Measurements from ENCODE around the gene KRT81. TPM values are rescaled to one million over a fixed set of nuclear protein-coding genes. Genes with fewer than 3 reads are reported as not detected.
A peak's percentile ranks its signal among the peaks of the same experiment; 100 is the strongest.

KRT81 gene
- total RNA-seq, 4 donors from 2014 or later, result not detected

DNA sequence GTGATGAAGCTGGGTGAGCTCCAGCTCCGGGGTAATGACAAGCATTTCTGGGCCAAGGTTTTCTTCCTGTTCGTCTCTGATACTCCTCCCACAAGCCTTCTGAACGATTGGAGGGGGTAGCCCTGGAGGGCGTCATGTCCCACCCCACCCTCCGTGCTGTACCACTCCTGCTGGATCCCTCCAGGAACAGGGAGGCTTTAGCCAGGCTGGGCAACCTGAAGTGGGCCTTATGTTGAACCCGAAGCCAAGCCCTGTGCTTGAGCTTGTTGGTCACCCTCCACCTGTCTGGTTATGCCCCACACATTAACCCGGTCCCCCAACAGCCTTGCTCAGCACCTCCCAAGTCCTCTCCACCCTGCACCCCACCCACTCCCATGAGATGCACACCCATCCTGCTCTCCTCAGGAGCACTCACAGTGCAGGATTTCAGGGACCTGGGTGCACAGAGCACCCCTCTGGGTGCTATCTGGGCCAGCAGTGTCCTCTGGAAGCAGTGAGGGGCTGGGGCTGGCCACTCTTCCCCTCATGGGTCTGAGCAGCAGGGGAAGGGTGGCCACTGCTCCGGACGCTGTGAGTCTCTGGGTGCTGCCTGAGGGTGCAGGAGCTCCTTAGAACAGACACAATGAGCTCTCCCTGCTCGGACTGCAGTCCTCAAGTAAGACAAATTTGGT lies 36.6 kb upstream of the KRT81 start:
- Histone ChIP-seq H3K27ac (no peak overlapping the region), H3K4me3 (no peak overlapping the region), H3K36me3 (no peaks in the 10 kb centered on the region), H3K27me3 (no peaks in the 10 kb centered on the region), H3K4me1 (no peaks in the 10 kb centered on the region), H3K9me3 (no peaks in the 10 kb centered on the region)
- no peak for DNase-seq
- TF ChIP-seq, protein P1, sequence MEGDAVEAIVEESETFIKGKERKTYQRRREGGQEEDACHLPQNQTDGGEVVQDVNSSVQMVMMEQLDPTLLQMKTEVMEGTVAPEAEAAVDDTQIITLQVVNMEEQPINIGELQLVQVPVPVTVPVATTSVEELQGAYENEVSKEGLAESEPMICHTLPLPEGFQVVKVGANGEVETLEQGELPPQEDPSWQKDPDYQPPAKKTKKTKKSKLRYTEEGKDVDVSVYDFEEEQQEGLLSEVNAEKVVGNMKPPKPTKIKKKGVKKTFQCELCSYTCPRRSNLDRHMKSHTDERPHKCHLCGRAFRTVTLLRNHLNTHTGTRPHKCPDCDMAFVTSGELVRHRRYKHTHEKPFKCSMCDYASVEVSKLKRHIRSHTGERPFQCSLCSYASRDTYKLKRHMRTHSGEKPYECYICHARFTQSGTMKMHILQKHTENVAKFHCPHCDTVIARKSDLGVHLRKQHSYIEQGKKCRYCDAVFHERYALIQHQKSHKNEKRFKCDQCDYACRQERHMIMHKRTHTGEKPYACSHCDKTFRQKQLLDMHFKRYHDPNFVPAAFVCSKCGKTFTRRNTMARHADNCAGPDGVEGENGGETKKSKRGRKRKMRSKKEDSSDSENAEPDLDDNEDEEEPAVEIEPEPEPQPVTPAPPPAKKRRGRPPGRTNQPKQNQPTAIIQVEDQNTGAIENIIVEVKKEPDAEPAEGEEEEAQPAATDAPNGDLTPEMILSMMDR (IDR thresholded peaks at IDR 0.05), result no peak
- no peak for TF ChIP-seq POLR2A (IDR thresholded peaks at IDR 0.05)
- intact Hi-C loops (cut with DNase I; ENCODE audit: low total_unique reads), result no loop called here

DNA sequence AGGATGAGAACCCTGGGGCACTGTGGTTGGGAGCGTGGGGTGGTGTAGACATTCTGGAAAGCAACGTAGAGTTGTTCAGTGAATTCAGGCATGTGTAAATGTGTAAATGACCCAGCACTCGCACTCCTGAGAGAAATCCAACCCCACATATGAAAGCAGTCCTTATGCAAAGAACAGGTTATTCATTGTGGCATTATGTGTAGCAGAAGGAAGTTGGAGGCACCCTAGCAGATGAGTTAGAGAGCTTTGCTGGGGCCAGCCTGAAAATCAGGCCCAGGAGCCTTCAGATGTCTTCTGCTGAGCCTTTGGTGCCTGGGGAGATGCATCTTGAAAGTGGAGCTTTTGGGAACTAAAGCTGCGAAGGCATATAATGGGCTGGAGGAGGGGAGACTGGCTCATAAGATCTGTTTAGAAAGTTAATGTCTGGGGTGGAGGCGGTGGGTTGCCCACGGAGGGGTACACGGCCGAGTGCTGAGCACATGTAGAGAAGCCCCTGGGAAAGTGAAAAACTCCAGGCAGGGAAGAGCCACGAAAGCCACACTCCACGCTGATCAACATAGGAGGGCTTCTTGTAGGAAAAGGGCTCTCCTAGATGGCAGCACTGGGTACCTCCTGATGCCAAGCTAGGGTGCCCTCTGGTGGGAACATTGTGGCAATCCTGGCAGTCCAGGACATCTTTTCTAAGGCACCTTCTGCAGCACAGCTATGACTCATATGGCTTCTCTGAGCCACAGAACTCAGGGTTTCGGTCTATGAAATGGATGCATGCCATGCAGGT lies 35.9 kb upstream of the KRT81 start:
- Histone ChIP-seq H3K4me3 (no peak overlapping the region), H3K36me3 (no peaks in the 10 kb centered on the region), H3K4me1 (no peaks in the 10 kb centered on the region), H3K27me3 (no peaks in the 10 kb centered on the region), H3K27ac (no peak overlapping the region), H3K9me3 (no peaks in the 10 kb centered on the region)
- DNase-seq, result peak; percentile 55 to 61
- no peak for TF ChIP-seq POLR2A (IDR thresholded peaks at IDR 0.05)
- TF ChIP-seq, protein P1 (IDR thresholded peaks at IDR 0.05), result peak; percentile 52 to 78 (median 60)
- intact Hi-C loops (cut with DNase I; ENCODE audit: low total_unique reads), result no loop called here

DNA sequence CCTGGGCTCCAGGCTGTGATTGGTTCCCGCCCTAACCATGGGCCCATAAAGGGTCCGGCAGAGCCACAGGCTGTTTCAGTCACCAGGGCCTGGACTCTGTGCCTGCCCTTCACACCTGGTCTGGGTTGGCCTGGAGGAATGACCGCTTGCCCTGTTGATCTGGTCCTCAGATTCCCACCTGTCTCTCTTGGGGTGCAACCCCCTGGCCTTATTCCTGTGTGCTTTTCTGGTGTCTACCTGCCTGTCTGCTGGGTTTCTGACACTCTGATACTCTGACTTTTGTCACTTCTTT lies 32.8 kb upstream of the KRT81 start:
- no peaks in the 10 kb centered on the region for H3K36me3 ChIP-seq
- no peaks in the 10 kb centered on the region for H3K9me3 ChIP-seq
- H3K27me3 ChIP-seq, result no peaks in the 10 kb centered on the region
- no peaks in the 10 kb centered on the region for H3K4me1 ChIP-seq
- no peak overlapping the region for H3K4me3 ChIP-seq
- intact Hi-C loops (cut with DNase I; ENCODE audit: low total_unique reads), result no loop called here
- no peak for DNase-seq
- H3K27ac ChIP-seq, result no peak overlapping the region
- TF ChIP-seq, protein P1 (IDR thresholded peaks at IDR 0.05), result no peak
- TF ChIP-seq POLR2A (IDR thresholded peaks at IDR 0.05), result no peak

GRCh38 chr12:52323416-52324152 lies 32.2 kb upstream of the KRT81 start:
- no peak for DNase-seq
- Histone ChIP-seq H3K4me1 (no peaks in the 10 kb centered on the region), H3K4me3 (no peak overlapping the region), H3K36me3 (no peaks in the 10 kb centered on the region), H3K27ac (no peak overlapping the region), H3K9me3 (no peaks in the 10 kb centered on the region), H3K27me3 (no peaks in the 10 kb centered on the region)
- intact Hi-C loops (cut with DNase I; ENCODE audit: low total_unique reads), result no loop called here
- TF ChIP-seq, protein P1 (IDR thresholded peaks at IDR 0.05), result no peak
- TF ChIP-seq POLR2A (IDR thresholded peaks at IDR 0.05), result no peak

DNA sequence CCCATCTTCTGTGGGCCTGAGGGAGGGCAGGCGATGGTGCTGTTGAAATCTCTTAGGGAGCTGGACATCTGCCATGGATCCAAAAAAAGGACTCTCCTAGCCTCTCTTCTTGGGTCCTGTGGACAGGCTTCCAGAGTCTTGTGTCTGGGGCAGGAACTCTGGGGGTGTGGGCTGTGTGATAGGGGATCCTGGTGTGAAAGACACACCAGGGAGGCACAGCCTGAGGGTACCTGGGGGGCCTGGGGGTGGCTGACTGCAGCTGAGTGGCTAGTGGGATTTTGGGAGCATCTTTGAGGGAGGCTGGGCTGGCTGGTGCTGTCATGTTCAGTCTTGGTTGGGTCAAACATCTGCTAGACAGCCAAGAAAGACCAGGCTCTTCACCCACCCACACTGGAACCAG lies 31.7 kb upstream of the KRT81 start:
- DNase-seq, result no peak
- intact Hi-C loops (cut with DNase I; ENCODE audit: low total_unique reads), result no loop called here
- Histone ChIP-seq H3K9me3 (no peaks in the 10 kb centered on the region), H3K4me1 (no peaks in the 10 kb centered on the region), H3K4me3 (no peak overlapping the region), H3K36me3 (no peaks in the 10 kb centered on the region), H3K27me3 (no peaks in the 10 kb centered on the region), H3K27ac (no peak overlapping the region)
- TF ChIP-seq, protein P1 (IDR thresholded peaks at IDR 0.05), result no peak
- no peak for TF ChIP-seq POLR2A (IDR thresholded peaks at IDR 0.05)
